ENCODE measurements around the gene CLDN4.
A peak's percentile ranks its signal among the peaks of the same experiment; 100 is the strongest.

GRCh38 chr7:73842067-73842976, 11.5 kb downstream of the CLDN4 start, which contains the start of gene METTL27:
- no peak for TF ChIP-seq TAF1 (conservative IDR thresholded peaks at IDR 0.05)
- no peak for TF ChIP-seq MAX (IDR thresholded peaks at IDR 0.05)
- TF ChIP-seq CTCF (IDR thresholded peaks at IDR 0.05; ENCODE audit: low read depth, low read length, missing input control): no peak
- no peak for TF ChIP-seq FOXA1 (IDR thresholded peaks at IDR 0.05)
- no peak for TF ChIP-seq YY1 (IDR thresholded peaks at IDR 0.05)
- no peak for TF ChIP-seq ZBTB33 (IDR thresholded peaks at IDR 0.05)
- TF ChIP-seq ATF3 (IDR thresholded peaks at IDR 0.05): no peak
- peak; percentile 38 for TF ChIP-seq SP1 (IDR thresholded peaks at IDR 0.05)
- no peak for TF ChIP-seq RAD21 (IDR thresholded peaks at IDR 0.05)

Data from liver (tissue), 3 donors.